SK-N-SH (cell line): ENCODE data around the gene TYW1. TPM values are rescaled to one million over a fixed set of nuclear protein-coding genes. Genes with fewer than 3 reads are reported as not detected.

Experiments used
- CTCF ChIA-PET: fragments of 300-600, 350-600 bp; formaldehyde crosslinking; extraction: SDS; loops from one replicate; lab custom pipeline; 2021; lab: Yijun Ruan, JAX
- POLR2A ChIA-PET: fragments of 350-600 bp; sonication (Branson Sonifier 250); formaldehyde crosslinking; extraction: SDS; loops from one replicate; lab custom pipeline; 2020; ENCODE audit warnings: antibody characterized with exemption, inconsistent platforms; lab: Yijun Ruan, JAX
- DNase-seq: peaks from one replicate; pipeline ENCODE4 v3.0.0; 2012
- H2AFZ ChIP-seq: fragments of 200-600 bp; sonication (generic); 2 replicates; pipeline ENCODE4 v1.8.1; 2016; ENCODE audit warnings: antibody characterized with exemption, mild to moderate bottlenecking, low read depth
- H3F3A ChIP-seq: fragments of 200-600 bp; sonication (generic); replicated peaks from 2 replicates; pipeline ENCODE3; 2016; ENCODE audit warnings: antibody characterized with exemption, mild to moderate bottlenecking; ENCODE audit not compliant: insufficient read depth
- H3K27ac ChIP-seq, 2 experiments: fragments of 200-500 bp in 1 of 2; fragments of 200-600 bp in 1 of 2; sonication (Bioruptor generic) in 1 of 2; sonication (generic), shearing (Covaris generic) in 1 of 2; 2 replicates each; pipeline versions ENCODE4 v1.5.1 to v1.6.1; 2014 to 2016; ENCODE audit warnings: low read depth in 2 of 2, inconsistent platforms in 1 of 2, low read length in 1 of 2, mild to moderate bottlenecking in 1 of 2, mixed read lengths in 1 of 2
- H3K27me3 ChIP-seq: fragments of 200-600 bp; sonication (generic), shearing (Covaris generic); 2 replicates; pipeline ENCODE4 v1.6.1; 2016; ENCODE audit warnings: mixed run types; ENCODE audit not compliant: insufficient read depth
- H3K36me3 ChIP-seq, 2 experiments: fragments of 200-500 bp in 1 of 2; fragments of 200-600 bp in 1 of 2; sonication (Bioruptor generic) in 1 of 2; sonication (generic) in 1 of 2; replicated peaks in 1 of 2; 2 replicates each; pipeline versions ENCODE3 to v1.5.1; 2014 to 2016; ENCODE audit warnings: low read length in 1 of 2, mild to moderate bottlenecking in 1 of 2; ENCODE audit not compliant: insufficient read depth in 2 of 2, control insufficient read depth in 1 of 2
- H3K4me1 ChIP-seq, 2 experiments: fragments of 200-500 bp in 1 of 2; fragments of 200-600 bp in 1 of 2; sonication (Bioruptor generic) in 1 of 2; sonication (generic), shearing (Covaris generic) in 1 of 2; 2 replicates each; pipeline versions ENCODE4 v1.5.1 to v1.6.1; 2014 to 2016; ENCODE audit warnings: low read depth in 1 of 2, low read length in 1 of 2, mixed run types in 1 of 2; ENCODE audit not compliant: insufficient read depth in 2 of 2, control insufficient read depth in 1 of 2
- H3K4me2 ChIP-seq: fragments of 200-600 bp; sonication (generic), shearing (Covaris generic); 2 replicates; pipeline ENCODE4 v1.6.1; 2017; ENCODE audit warnings: mixed run types
- H3K4me3 ChIP-seq, 2 experiments: fragments of 200-500 bp in 1 of 2; fragments of 200-600 bp in 1 of 2; sonication (Bioruptor generic) in 1 of 2; sonication (generic), shearing (Covaris generic) in 1 of 2; 2 replicates each; pipeline versions ENCODE4 v1.5.1 to v1.8.1; 2014 to 2016; ENCODE audit warnings: low read depth in 2 of 2, inconsistent platforms in 1 of 2, low read length in 1 of 2, mild to moderate bottlenecking in 1 of 2, mixed read lengths in 1 of 2, moderate library complexity in 1 of 2
- H3K79me2 ChIP-seq: fragments of 200-600 bp; sonication (generic); 2 replicates; pipeline ENCODE4 v1.8.1; 2017; ENCODE audit warnings: mild to moderate bottlenecking; ENCODE audit not compliant: insufficient read depth
- H3K9ac ChIP-seq: fragments of 200-600 bp; sonication (generic); 2 replicates; pipeline ENCODE4 v1.6.1; 2017; ENCODE audit warnings: mixed run types
- H3K9me2 ChIP-seq: fragments of 200-600 bp; sonication (generic); 2 replicates; pipeline ENCODE4 v1.6.1; 2017; ENCODE audit warnings: mixed run types
- H3K9me3 ChIP-seq: fragments of 200-600 bp; sonication (generic); 2 replicates; pipeline ENCODE4 v1.6.1; 2017; ENCODE audit warnings: mixed run types, mild to moderate bottlenecking, moderate library complexity
- H4K20me1 ChIP-seq: fragments of 200-600 bp; sonication (generic); 2 replicates; pipeline ENCODE4 v1.6.1; 2017; ENCODE audit warnings: mild to moderate bottlenecking, mixed run types; ENCODE audit not compliant: insufficient read depth
- CHD2 ChIP-seq: fragments of 150-350 bp; IDR thresholded peaks from 2 replicates; pipeline ENCODE4 v1.6.1; 2018; ENCODE audit warnings: low read length; ENCODE audit not compliant: partially characterized antibody
- ELF1 ChIP-seq: IDR thresholded peaks from 2 replicates; pipeline ENCODE4 v1.4.0; 2012
- EZH2phosphoT487 ChIP-seq: fragments of 200-600 bp; sonication (generic); IDR thresholded peaks from 2 replicates; pipeline ENCODE4 v1.6.1; 2017; ENCODE audit warnings: low read depth, mixed run types, mild to moderate bottlenecking, antibody characterized with exemption, moderate library complexity, borderline replicate concordance
- FOXM1 ChIP-seq: IDR thresholded peaks from 2 replicates; pipeline ENCODE4 v1.4.0; 2012; ENCODE audit warnings: low read depth, mild to moderate bottlenecking
- MEF2A ChIP-seq: IDR thresholded peaks from 2 replicates; pipeline ENCODE4 v1.4.0; 2012; ENCODE audit warnings: low read depth, borderline replicate concordance
- RAD21 ChIP-seq: IDR thresholded peaks from 2 replicates; pipeline ENCODE4 v1.6.1; 2012; ENCODE audit warnings: mild to moderate bottlenecking, low read length
- RFX5 ChIP-seq: IDR thresholded peaks from 2 replicates; pipeline ENCODE4 v1.6.1; 2012; ENCODE audit warnings: mild to moderate bottlenecking, improper control_type of control experiment, low read length
- RXRA ChIP-seq: IDR thresholded peaks from 2 replicates; pipeline ENCODE4 v1.4.0; 2012; ENCODE audit warnings: low read depth, mild to moderate bottlenecking, borderline replicate concordance
- SMC3 ChIP-seq: IDR thresholded peaks from 2 replicates; pipeline ENCODE4 v1.6.1; 2012; ENCODE audit warnings: low read depth, low read length, improper control_type of control experiment
- TCF12 ChIP-seq: IDR thresholded peaks from 2 replicates; pipeline ENCODE4 v1.4.0; 2012
- YY1 ChIP-seq: IDR thresholded peaks from 2 replicates; pipeline ENCODE4 v1.4.0; 2012; ENCODE audit warnings: low read depth, mild to moderate bottlenecking
- WGBS: methylation state at CpG from one replicate; pipeline ENCODE4 v1.1.6; 2017; ENCODE audit warnings: low lambda C conversion rate; 5-methylcytosine and 5-hydroxymethylcytosine counted together
- polyA plus RNA-seq, 3 experiments: library from polyadenylated mRNA; depleted of rRNA; stranded (reverse); fragments of >200 nt; gene quantifications; 2 replicates each; pipeline ENCODE4 v1.2.3, GENCODE V29; 2012
- TF ChIP-seq, protein P1 (sequence below): IDR thresholded peaks from 2 replicates; pipeline ENCODE4 v1.4.0; 2012; ENCODE audit warnings: low read depth, borderline replicate concordance
- TF ChIP-seq, protein P2 (sequence below): IDR thresholded peaks from 2 replicates; pipeline ENCODE4 v1.4.0; 2012; ENCODE audit warnings: low read depth
- TF ChIP-seq, protein P3 (sequence below): IDR thresholded peaks from 2 replicates; pipeline ENCODE4; 2012
- TF ChIP-seq, protein P4 (sequence below): IDR thresholded peaks from 2 replicates; pipeline ENCODE4 v1.6.1; 2012; ENCODE audit warnings: mild to moderate bottlenecking, low read depth, low read length, moderate library complexity
- TF ChIP-seq, protein P5 (sequence below): fragments of 150-350 bp; IDR thresholded peaks from 2 replicates; pipeline ENCODE4 v1.6.1; 2016; ENCODE audit warnings: mild to moderate bottlenecking, low read depth, low read length
- TF ChIP-seq, protein P6 (sequence below): fragments of 150-350 bp; IDR thresholded peaks from 2 replicates; pipeline ENCODE4 v1.6.1; 2017; ENCODE audit warnings: antibody characterized with exemption, low read length, low read depth, borderline replicate concordance
- TF ChIP-seq, protein P7 (sequence below): fragments of 200-600 bp; sonication (generic); IDR thresholded peaks from 2 replicates; pipeline ENCODE4 v1.6.1; 2017; ENCODE audit warnings: antibody characterized with exemption, mild to moderate bottlenecking, moderate library complexity
- TF ChIP-seq, protein P8 (sequence below): IDR thresholded peaks from 2 replicates; pipeline ENCODE4 v1.4.0; 2012; ENCODE audit warnings: low read depth, borderline replicate concordance

The TYW1 gene
- polyA plus RNA-seq, 1 of the 3 experiments (the other 2 are of a cell fraction) = 15.0 TPM

DNA sequence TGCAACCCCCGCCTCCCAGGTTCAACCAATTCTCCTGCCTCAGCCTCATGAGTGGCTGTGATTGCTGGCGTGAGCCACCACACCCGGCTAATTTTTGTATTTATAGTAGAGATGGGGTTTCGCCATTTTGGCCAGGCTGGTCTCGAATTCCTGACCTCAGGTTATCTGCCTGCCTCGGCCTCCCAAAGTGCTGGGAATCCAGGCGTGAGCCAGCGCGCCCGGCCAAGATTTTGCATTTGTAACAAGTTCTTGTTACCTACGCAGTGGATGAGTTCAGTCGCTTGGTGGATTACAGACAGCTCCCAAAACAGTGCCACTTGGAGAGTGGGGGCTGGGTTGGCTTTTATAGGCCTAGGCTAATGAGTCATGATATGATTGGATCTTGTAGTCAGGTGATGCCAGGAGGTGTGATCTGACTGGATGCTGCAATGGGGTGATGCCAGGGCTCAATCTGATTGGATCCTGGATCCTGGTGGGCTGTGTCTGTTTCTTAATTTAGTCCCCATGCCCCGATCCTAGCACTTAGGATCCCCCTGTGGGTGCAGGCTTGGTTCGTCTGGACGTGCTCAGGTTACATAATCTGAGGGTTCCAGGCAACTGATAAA is 21.5 kb upstream of the TYW1 start:
- ChIA-PET POLR2A (no interaction called here), CTCF (no interaction called here)
- no peak for DNase-seq
- Histone ChIP-seq H3K27me3 (no peaks in the 10 kb centered on the region), H3F3A (no peaks in the 10 kb centered on the region), H3K4me3 (no peak overlapping the region), H3K9me3 (peaks cover 3% of the 10 kb centered on the region; the same call in 1 of the 2 replicates), H4K20me1 (no peaks in the 10 kb centered on the region), H3K36me3 (no peaks in the 10 kb centered on the region), H3K9ac (no peak overlapping the region), H3K4me2 (no peak overlapping the region), H3K9me2 (no peaks in the 10 kb centered on the region), H3K27ac (no peak overlapping the region), H3K79me2 (no peaks in the 10 kb centered on the region), H2AFZ (no peak overlapping the region), H3K4me1 (no peaks in the 10 kb centered on the region)
- WGBS = 84% methylated on average over 15 of the region's 15 CpGs
- TF ChIP-seq, protein P1, sequence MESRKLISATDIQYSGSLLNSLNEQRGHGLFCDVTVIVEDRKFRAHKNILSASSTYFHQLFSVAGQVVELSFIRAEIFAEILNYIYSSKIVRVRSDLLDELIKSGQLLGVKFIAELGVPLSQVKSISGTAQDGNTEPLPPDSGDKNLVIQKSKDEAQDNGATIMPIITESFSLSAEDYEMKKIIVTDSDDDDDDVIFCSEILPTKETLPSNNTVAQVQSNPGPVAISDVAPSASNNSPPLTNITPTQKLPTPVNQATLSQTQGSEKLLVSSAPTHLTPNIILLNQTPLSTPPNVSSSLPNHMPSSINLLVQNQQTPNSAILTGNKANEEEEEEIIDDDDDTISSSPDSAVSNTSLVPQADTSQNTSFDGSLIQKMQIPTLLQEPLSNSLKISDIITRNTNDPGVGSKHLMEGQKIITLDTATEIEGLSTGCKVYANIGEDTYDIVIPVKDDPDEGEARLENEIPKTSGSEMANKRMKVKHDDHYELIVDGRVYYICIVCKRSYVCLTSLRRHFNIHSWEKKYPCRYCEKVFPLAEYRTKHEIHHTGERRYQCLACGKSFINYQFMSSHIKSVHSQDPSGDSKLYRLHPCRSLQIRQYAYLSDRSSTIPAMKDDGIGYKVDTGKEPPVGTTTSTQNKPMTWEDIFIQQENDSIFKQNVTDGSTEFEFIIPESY = no peak
- TF ChIP-seq, protein P2, sequence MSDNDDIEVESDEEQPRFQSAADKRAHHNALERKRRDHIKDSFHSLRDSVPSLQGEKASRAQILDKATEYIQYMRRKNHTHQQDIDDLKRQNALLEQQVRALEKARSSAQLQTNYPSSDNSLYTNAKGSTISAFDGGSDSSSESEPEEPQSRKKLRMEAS = no peak
- TF ChIP-seq, protein P3, sequence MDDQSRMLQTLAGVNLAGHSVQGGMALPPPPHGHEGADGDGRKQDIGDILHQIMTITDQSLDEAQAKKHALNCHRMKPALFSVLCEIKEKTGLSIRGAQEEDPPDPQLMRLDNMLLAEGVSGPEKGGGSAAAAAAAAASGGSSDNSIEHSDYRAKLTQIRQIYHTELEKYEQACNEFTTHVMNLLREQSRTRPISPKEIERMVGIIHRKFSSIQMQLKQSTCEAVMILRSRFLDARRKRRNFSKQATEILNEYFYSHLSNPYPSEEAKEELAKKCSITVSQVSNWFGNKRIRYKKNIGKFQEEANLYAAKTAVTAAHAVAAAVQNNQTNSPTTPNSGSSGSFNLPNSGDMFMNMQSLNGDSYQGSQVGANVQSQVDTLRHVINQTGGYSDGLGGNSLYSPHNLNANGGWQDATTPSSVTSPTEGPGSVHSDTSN = no peak
- TF ChIP-seq MEF2A = no peak
- TF ChIP-seq YY1 = no peak
- TF ChIP-seq, protein P4, sequence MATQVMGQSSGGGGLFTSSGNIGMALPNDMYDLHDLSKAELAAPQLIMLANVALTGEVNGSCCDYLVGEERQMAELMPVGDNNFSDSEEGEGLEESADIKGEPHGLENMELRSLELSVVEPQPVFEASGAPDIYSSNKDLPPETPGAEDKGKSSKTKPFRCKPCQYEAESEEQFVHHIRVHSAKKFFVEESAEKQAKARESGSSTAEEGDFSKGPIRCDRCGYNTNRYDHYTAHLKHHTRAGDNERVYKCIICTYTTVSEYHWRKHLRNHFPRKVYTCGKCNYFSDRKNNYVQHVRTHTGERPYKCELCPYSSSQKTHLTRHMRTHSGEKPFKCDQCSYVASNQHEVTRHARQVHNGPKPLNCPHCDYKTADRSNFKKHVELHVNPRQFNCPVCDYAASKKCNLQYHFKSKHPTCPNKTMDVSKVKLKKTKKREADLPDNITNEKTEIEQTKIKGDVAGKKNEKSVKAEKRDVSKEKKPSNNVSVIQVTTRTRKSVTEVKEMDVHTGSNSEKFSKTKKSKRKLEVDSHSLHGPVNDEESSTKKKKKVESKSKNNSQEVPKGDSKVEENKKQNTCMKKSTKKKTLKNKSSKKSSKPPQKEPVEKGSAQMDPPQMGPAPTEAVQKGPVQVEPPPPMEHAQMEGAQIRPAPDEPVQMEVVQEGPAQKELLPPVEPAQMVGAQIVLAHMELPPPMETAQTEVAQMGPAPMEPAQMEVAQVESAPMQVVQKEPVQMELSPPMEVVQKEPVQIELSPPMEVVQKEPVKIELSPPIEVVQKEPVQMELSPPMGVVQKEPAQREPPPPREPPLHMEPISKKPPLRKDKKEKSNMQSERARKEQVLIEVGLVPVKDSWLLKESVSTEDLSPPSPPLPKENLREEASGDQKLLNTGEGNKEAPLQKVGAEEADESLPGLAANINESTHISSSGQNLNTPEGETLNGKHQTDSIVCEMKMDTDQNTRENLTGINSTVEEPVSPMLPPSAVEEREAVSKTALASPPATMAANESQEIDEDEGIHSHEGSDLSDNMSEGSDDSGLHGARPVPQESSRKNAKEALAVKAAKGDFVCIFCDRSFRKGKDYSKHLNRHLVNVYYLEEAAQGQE = no peak
- no peak for TF ChIP-seq RFX5
- TF ChIP-seq RXRA = no peak
- TF ChIP-seq TCF12 = no peak
- TF ChIP-seq, protein P5, sequence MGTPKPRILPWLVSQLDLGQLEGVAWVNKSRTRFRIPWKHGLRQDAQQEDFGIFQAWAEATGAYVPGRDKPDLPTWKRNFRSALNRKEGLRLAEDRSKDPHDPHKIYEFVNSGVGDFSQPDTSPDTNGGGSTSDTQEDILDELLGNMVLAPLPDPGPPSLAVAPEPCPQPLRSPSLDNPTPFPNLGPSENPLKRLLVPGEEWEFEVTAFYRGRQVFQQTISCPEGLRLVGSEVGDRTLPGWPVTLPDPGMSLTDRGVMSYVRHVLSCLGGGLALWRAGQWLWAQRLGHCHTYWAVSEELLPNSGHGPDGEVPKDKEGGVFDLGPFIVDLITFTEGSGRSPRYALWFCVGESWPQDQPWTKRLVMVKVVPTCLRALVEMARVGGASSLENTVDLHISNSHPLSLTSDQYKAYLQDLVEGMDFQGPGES = no peak
- no peak for TF ChIP-seq RAD21
- no peak for TF ChIP-seq SMC3
- TF ChIP-seq, protein P6, sequence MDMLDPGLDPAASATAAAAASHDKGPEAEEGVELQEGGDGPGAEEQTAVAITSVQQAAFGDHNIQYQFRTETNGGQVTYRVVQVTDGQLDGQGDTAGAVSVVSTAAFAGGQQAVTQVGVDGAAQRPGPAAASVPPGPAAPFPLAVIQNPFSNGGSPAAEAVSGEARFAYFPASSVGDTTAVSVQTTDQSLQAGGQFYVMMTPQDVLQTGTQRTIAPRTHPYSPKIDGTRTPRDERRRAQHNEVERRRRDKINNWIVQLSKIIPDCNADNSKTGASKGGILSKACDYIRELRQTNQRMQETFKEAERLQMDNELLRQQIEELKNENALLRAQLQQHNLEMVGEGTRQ = no peak
- no peak for TF ChIP-seq FOXM1
- TF ChIP-seq ELF1 = no peak
- no peak for TF ChIP-seq EZH2phosphoT487
- TF ChIP-seq, protein P7, sequence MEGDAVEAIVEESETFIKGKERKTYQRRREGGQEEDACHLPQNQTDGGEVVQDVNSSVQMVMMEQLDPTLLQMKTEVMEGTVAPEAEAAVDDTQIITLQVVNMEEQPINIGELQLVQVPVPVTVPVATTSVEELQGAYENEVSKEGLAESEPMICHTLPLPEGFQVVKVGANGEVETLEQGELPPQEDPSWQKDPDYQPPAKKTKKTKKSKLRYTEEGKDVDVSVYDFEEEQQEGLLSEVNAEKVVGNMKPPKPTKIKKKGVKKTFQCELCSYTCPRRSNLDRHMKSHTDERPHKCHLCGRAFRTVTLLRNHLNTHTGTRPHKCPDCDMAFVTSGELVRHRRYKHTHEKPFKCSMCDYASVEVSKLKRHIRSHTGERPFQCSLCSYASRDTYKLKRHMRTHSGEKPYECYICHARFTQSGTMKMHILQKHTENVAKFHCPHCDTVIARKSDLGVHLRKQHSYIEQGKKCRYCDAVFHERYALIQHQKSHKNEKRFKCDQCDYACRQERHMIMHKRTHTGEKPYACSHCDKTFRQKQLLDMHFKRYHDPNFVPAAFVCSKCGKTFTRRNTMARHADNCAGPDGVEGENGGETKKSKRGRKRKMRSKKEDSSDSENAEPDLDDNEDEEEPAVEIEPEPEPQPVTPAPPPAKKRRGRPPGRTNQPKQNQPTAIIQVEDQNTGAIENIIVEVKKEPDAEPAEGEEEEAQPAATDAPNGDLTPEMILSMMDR = no peak
- TF ChIP-seq, protein P8, sequence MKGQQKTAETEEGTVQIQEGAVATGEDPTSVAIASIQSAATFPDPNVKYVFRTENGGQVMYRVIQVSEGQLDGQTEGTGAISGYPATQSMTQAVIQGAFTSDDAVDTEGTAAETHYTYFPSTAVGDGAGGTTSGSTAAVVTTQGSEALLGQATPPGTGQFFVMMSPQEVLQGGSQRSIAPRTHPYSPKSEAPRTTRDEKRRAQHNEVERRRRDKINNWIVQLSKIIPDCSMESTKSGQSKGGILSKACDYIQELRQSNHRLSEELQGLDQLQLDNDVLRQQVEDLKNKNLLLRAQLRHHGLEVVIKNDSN = no peak
- no peak for TF ChIP-seq CHD2
